H1 (cell line): ENCODE results near the gene HOXA11. TPM values are rescaled to one million over a fixed set of nuclear protein-coding genes. Genes with fewer than 3 reads are reported as not detected.

Experiments
- CTCF ChIA-PET: fragments of 300-600 bp; sonication (Branson Sonifier 250); formaldehyde crosslinking; loops from one replicate; lab custom pipeline; 2021; ENCODE audit not compliant: partially characterized antibody; lab: Charles Lee
- POLR2A ChIA-PET: fragments of 300-600 bp; sonication (Branson Sonifier 250); formaldehyde crosslinking; loops from one replicate; lab custom pipeline; 2021; ENCODE audit warnings: inconsistent platforms; ENCODE audit not compliant: partially characterized antibody; lab: Charles Lee
- DNase-seq, 2 experiments: peaks; one replicate each; pipeline versions ENCODE4 v3.0.0 to v3.0.0-alpha.2; 2010 to 2022; ENCODE audit warnings: low spot score in 2 of 2, low read depth in 1 of 2, mixed read lengths in 1 of 2
- FAIRE-seq: peaks from 2 replicates; lab custom pipeline; 2011; peaks lifted over from hg19 to GRCh38; lab: Jason Lieb, UNC
- H2AFZ ChIP-seq: 2 replicates; pipeline ENCODE4 v1.8.1; 2012; ENCODE audit warnings: low read length, inconsistent platforms
- H2AK5ac ChIP-seq: 2 replicates; pipeline ENCODE4 v1.6.1; 2013; ENCODE audit warnings: low read depth, low read length
- H2BK120ac ChIP-seq: replicated peaks from 2 replicates; pipeline ENCODE3; 2013; ENCODE audit warnings: low read depth, low read length, inconsistent platforms
- H2BK12ac ChIP-seq: 2 replicates; pipeline ENCODE4 v1.6.1; 2013; ENCODE audit warnings: low read depth, low read length
- H2BK15ac ChIP-seq: 2 replicates; pipeline ENCODE4 v1.6.1; 2013; ENCODE audit warnings: low read length
- H2BK20ac ChIP-seq: 2 replicates; pipeline ENCODE4 v1.6.1; 2013; ENCODE audit warnings: low read length
- H2BK5ac ChIP-seq: 2 replicates; pipeline ENCODE4 v1.6.1; 2013; ENCODE audit warnings: low read depth, low read length
- H3K14ac ChIP-seq: 2 replicates; pipeline ENCODE4 v1.6.1; 2013; ENCODE audit warnings: inconsistent platforms; ENCODE audit not compliant: insufficient read length
- H3K18ac ChIP-seq: 2 replicates; pipeline ENCODE4 v1.6.1; 2013; ENCODE audit warnings: low read length; ENCODE audit errors: extremely low read depth
- H3K23ac ChIP-seq: 2 replicates; pipeline ENCODE4 v1.6.1; 2013; ENCODE audit warnings: inconsistent platforms; ENCODE audit not compliant: insufficient read length
- H3K23me2 ChIP-seq: 2 replicates; pipeline ENCODE4 v1.6.1; 2013; ENCODE audit warnings: low read depth, low read length
- H3K27ac ChIP-seq: 2 replicates; pipeline ENCODE4 v1.6.1; 2011; ENCODE audit warnings: low read depth, low read length, inconsistent platforms
- H3K27me3 ChIP-seq, 4 experiments: replicated peaks in 1 of 4; 1 replicate in 1 of 4; 2 replicates in 3 of 4; pipeline versions ENCODE4 v1.6.1 to v1.8.1; 2011 to 2013; ENCODE audit warnings: low read length in 3 of 4, mild to moderate bottlenecking in 3 of 4, inconsistent platforms in 2 of 4, mixed read lengths in 2 of 4, moderate library complexity in 1 of 4; ENCODE audit not compliant: control insufficient read depth in 3 of 4, insufficient read depth in 3 of 4; ENCODE audit errors: extremely low read depth in 1 of 4
- H3K36me3 ChIP-seq, 4 experiments: 2 replicates each; pipeline versions ENCODE4 v1.6.1 to v1.8.1; 2011 to 2013; ENCODE audit warnings: mild to moderate bottlenecking in 4 of 4, low read length in 3 of 4, moderate library complexity in 2 of 4, control low read depth in 1 of 4, inconsistent platforms in 1 of 4; ENCODE audit not compliant: insufficient read depth in 4 of 4, control insufficient read depth in 2 of 4
- H3K4ac ChIP-seq: replicated peaks from 2 replicates; pipeline ENCODE3; 2013; ENCODE audit warnings: low read length, low read depth, mixed read lengths, inconsistent platforms; ENCODE audit not compliant: insufficient read length
- H3K4me1 ChIP-seq, 4 experiments: replicated peaks in 1 of 4; 1 replicate in 1 of 4; 2 replicates in 3 of 4; pipeline versions ENCODE4 v1.6.1 to v1.8.1; 2011 to 2013; ENCODE audit warnings: low read length in 3 of 4, inconsistent platforms in 2 of 4, mixed read lengths in 1 of 4; ENCODE audit not compliant: insufficient read depth in 4 of 4, control insufficient read depth in 3 of 4
- H3K4me2 ChIP-seq, 2 experiments: 2 replicates each; pipeline versions ENCODE4 v1.6.1 to v1.8.1; 2011 to 2013; ENCODE audit warnings: low read depth in 2 of 2, low read length in 2 of 2, control low read depth in 1 of 2, inconsistent platforms in 1 of 2, mild to moderate bottlenecking in 1 of 2; ENCODE audit not compliant: insufficient read depth in 1 of 2
- H3K4me3 ChIP-seq, 4 experiments: fragments of 200-600, 300-600 bp in 1 of 4; sonication (generic), shearing (Covaris generic), sonication (Bioruptor Twin) in 1 of 4; 2 replicates each; pipeline versions ENCODE4 v1.5.1 to v1.8.1; 2011 to 2016; ENCODE audit warnings: low read length in 4 of 4, low read depth in 3 of 4, control low read depth in 2 of 4, inconsistent platforms in 2 of 4, mild to moderate bottlenecking in 2 of 4, mixed read lengths in 1 of 4, moderate library complexity in 1 of 4; ENCODE audit not compliant: insufficient read depth in 2 of 4; ENCODE audit errors: extremely low read depth in 1 of 4
- H3K56ac ChIP-seq: replicated peaks from 2 replicates; pipeline ENCODE3; 2013; ENCODE audit warnings: low read depth, mild to moderate bottlenecking, mixed read lengths, low read length, inconsistent platforms; ENCODE audit not compliant: insufficient read length
- H3K79me1 ChIP-seq: 2 replicates; pipeline ENCODE4 v1.6.1; 2013; ENCODE audit warnings: low read depth, low read length, control low read depth
- H3K79me2 ChIP-seq, 2 experiments: 2 replicates each; pipeline versions ENCODE4 v1.6.1 to v1.8.1; 2012 to 2013; ENCODE audit warnings: low read length in 2 of 2, mild to moderate bottlenecking in 2 of 2, inconsistent platforms in 1 of 2; ENCODE audit not compliant: insufficient read depth in 2 of 2, control insufficient read depth in 1 of 2
- H3K9ac ChIP-seq, 4 experiments: replicated peaks in 1 of 4; 1 replicate in 1 of 4; 2 replicates in 3 of 4; pipeline versions ENCODE4 v1.6.1 to v1.8.1; 2011 to 2013; ENCODE audit warnings: low read depth in 3 of 4, low read length in 3 of 4, control low read depth in 2 of 4, mild to moderate bottlenecking in 2 of 4, moderate library complexity in 2 of 4, inconsistent platforms in 1 of 4; ENCODE audit errors: extremely low read depth in 1 of 4
- H3K9me3 ChIP-seq, 2 experiments: 2 replicates each; pipeline versions ENCODE4 v1.6.1 to v1.8.1; 2012 to 2013; ENCODE audit warnings: mild to moderate bottlenecking in 2 of 2, moderate library complexity in 2 of 2, control low read depth in 1 of 2, inconsistent platforms in 1 of 2, low read depth in 1 of 2, low read length in 1 of 2, mixed read lengths in 1 of 2; ENCODE audit not compliant: insufficient read depth in 2 of 2
- H4K20me1 ChIP-seq, 2 experiments: replicated peaks in 1 of 2; 2 replicates each; pipeline versions ENCODE3 to v1.8.1; 2011 to 2013; ENCODE audit warnings: inconsistent platforms in 2 of 2, low read length in 2 of 2, mild to moderate bottlenecking in 1 of 2; ENCODE audit not compliant: insufficient read depth in 2 of 2, control insufficient read depth in 1 of 2
- H4K5ac ChIP-seq: 2 replicates; pipeline ENCODE4 v1.6.1; 2013; ENCODE audit warnings: low read length, low read depth, mixed read lengths, inconsistent platforms; ENCODE audit not compliant: insufficient read length
- H4K8ac ChIP-seq: 2 replicates; pipeline ENCODE4 v1.8.0; 2013; ENCODE audit warnings: mild to moderate bottlenecking, moderate library complexity, low read length, inconsistent platforms; ENCODE audit not compliant: insufficient read depth; ENCODE audit errors: extremely low read depth
- H4K91ac ChIP-seq: replicated peaks from 2 replicates; pipeline ENCODE3; 2013; ENCODE audit warnings: low read length, mixed read lengths, inconsistent platforms; ENCODE audit not compliant: insufficient read length
- CBX8 ChIP-seq: fragments of 300-800, 300-1000 bp; sonication (generic); IDR thresholded peaks from 2 replicates; pipeline ENCODE4 v1.7.1; 2016; ENCODE audit warnings: low read depth, low read length, borderline replicate concordance
- CTCF ChIP-seq, 3 experiments: IDR thresholded peaks; 1 replicate in 2 of 3; 2 replicates in 1 of 3; pipeline versions ENCODE4 v1.5.1 to v1.6.1; 2011; ENCODE audit warnings: low read length in 3 of 3, mild to moderate bottlenecking in 3 of 3, inconsistent platforms in 2 of 3, low read depth in 1 of 3, moderate library complexity in 1 of 3; ENCODE audit not compliant: insufficient read depth in 1 of 3; ENCODE audit errors: control extremely low read depth in 1 of 3
- EZH2 ChIP-seq: fragments of 200-600 bp; sonication (generic); IDR thresholded peaks from 2 replicates; pipeline ENCODE4 v1.7.1; 2012; ENCODE audit warnings: low read depth, mild to moderate bottlenecking, moderate library complexity, low read length, inconsistent platforms; ENCODE audit not compliant: severe bottlenecking
- RAD21 ChIP-seq, 2 experiments: IDR thresholded peaks in 1 of 2; conservative IDR thresholded peaks in 1 of 2; 2 replicates each; pipeline ENCODE4 v1.6.1; 2011; ENCODE audit warnings: low read depth in 2 of 2, low read length in 2 of 2, improper control_type of control experiment in 1 of 2, inconsistent platforms in 1 of 2, mild to moderate bottlenecking in 1 of 2, moderate library complexity in 1 of 2
- RNF2 ChIP-seq: fragments of 200-900, 300-1000 bp; sonication (generic); IDR thresholded peaks from 2 replicates; pipeline ENCODE4 v1.7.1; 2016; ENCODE audit warnings: borderline replicate concordance, low read depth, mild to moderate bottlenecking, antibody characterized with exemption, low read length; ENCODE audit not compliant: poor library complexity, severe bottlenecking; ENCODE audit errors: missing control alignments
- SAP30 ChIP-seq: fragments of 300-600 bp; sonication (generic); IDR thresholded peaks from 2 replicates; pipeline ENCODE4 v1.7.1; 2012; ENCODE audit warnings: low read length, moderate library complexity, mild to moderate bottlenecking, inconsistent platforms; ENCODE audit not compliant: insufficient read depth, insufficient replicate concordance
- SP2 ChIP-seq: IDR thresholded peaks from 2 replicates; pipeline ENCODE4 v1.6.1; 2012; ENCODE audit warnings: mild to moderate bottlenecking, low read length, inconsistent platforms
- SRF ChIP-seq: IDR thresholded peaks from 2 replicates; pipeline ENCODE4 v1.6.1; 2011; ENCODE audit warnings: mild to moderate bottlenecking, low read depth, low read length, moderate library complexity
- WGBS, 2 experiments: shearing (Covaris generic) in 1 of 2; methylation state at CpG; one replicate each; pipeline versions ENCODE4 v1.1.6 to v1.1.7; 2013 to 2015; ENCODE audit warnings: low lambda C conversion rate in 2 of 2, mixed read lengths in 2 of 2, inconsistent platforms in 1 of 2, low coverage in 1 of 2, missing lambda C conversion rate in 1 of 2; ENCODE audit not compliant: insufficient replicate concordance in 2 of 2, insufficient coverage in 1 of 2, insufficient read length in 1 of 2; ENCODE audit errors: extremely low coverage in 1 of 2, missing lambda C conversion rate in 1 of 2; 5-methylcytosine and 5-hydroxymethylcytosine counted together
- polyA plus RNA-seq, 7 experiments: library from polyadenylated mRNA; depleted of rRNA in 3 of 7; stranded (reverse) in 5 of 7; unstranded in 2 of 7; fragments of >200 nt in 5 of 7; fragments of 200-250 nt in 2 of 7; gene quantifications; 1 replicate in 5 of 7; 2 replicates in 1 of 7; 4 replicates in 1 of 7; pipeline versions ENCODE4 v1.2.1 to v1.2.3, GENCODE V29; 2011 to 2013; ENCODE audit warnings: missing spikeins in 2 of 7, mixed read lengths in 2 of 7
- total RNA-seq: library from RNA; stranded (reverse); fragmentation: NEBNext Ultra II Directional; extraction: Animal tissue kit (Norgen Biotek cat#: 25700); gene quantifications from 2 replicates; pipeline ENCODE4 v1.2.1, GENCODE V29; 2021

Gene HOXA11
- total and polyA plus RNA-seq, 2 of the 8 experiments (the other 6 are each of a cell fraction or from before 2014, with no cell fraction given) = not detected

GRCh38 chr7:27152816-27153442, 32.1 kb downstream of the HOXA11 start:
- H4K5ac ChIP-seq = no peak overlapping the region
- H2BK5ac ChIP-seq = no peak overlapping the region
- DNase-seq (peak in 1 of 2 experiments; percentile 53), FAIRE-seq (no peak)
- peaks cover 0 to 8% (median 3%) of the 10 kb centered on the region in 4 experiments; a peak in 4 of 7 replicates for H3K4me1 ChIP-seq
- no peak overlapping the region for H3K4me3 ChIP-seq
- no peak overlapping the region for H2BK12ac ChIP-seq
- CTCF ChIA-PET = interaction anchor here (0.8 to 6.5 kb wide), 9 partner anchors 9 to 473 kb away, joined by 3 to 80 read pairs (median 3); partner anchors contain the start of genes HOXA1, HOXA4, HOXA5 and HOXA9
- H3K27me3 ChIP-seq = peaks cover 98 to 100% (median 100%) of the 10 kb centered on the region in 4 experiments
- H2AFZ ChIP-seq = no peak overlapping the region
- POLR2A ChIA-PET = interaction anchor here (1.9 kb wide), 1 partner anchor 9 kb away, joined by 5 read pairs; the partner anchor contains the start of gene HOXA5
- H3K9ac ChIP-seq = no peak overlapping the region
- H4K8ac ChIP-seq = no peak overlapping the region
- H3K9me3 ChIP-seq = peaks cover 0 to 10% of the 10 kb centered on the region in 2 experiments; a peak in 1 of 4 replicates
- H4K91ac ChIP-seq = no peak overlapping the region
- H3K4ac ChIP-seq = no peak overlapping the region
- H3K27ac ChIP-seq = no peak overlapping the region
- 25% methylated on average over 17 of the region's 22 CpGs; no CpG with 5 or more reads in 1 of the 2 experiments for WGBS, 2 experiments
- H2BK120ac ChIP-seq = no peak overlapping the region
- no peak overlapping the region for H2BK15ac ChIP-seq
- H3K4me2 ChIP-seq = no peak overlapping the region
- no peak overlapping the region for H3K56ac ChIP-seq
- H3K79me1 ChIP-seq = no peaks in the 10 kb centered on the region
- H3K36me3 ChIP-seq = peaks cover 0 to 17% (median 0%) of the 10 kb centered on the region in 4 experiments; a peak in 1 of 8 replicates
- H3K18ac ChIP-seq = no peak overlapping the region
- no peaks in the 10 kb centered on the region for H3K79me2 ChIP-seq
- H3K23ac ChIP-seq = no peak overlapping the region
- H3K23me2 ChIP-seq = peaks cover 2% of the 10 kb centered on the region; the same call in 1 of the 2 replicates
- no peak overlapping the region for H2BK20ac ChIP-seq
- no peak overlapping the region for H2AK5ac ChIP-seq
- no peak overlapping the region for H3K14ac ChIP-seq
- peaks cover 29 to 51% of the 10 kb centered on the region in 2 experiments for H4K20me1 ChIP-seq
- TF ChIP-seq CBX8 (peak; percentile 96; the same call in 1 of the 2 replicates), CTCF (IDR thresholded peaks at IDR 0.05; ENCODE audit: control extremely low read depth in 1 of 3, insufficient read depth in 1 of 3, low read depth in 1 of 3, low read length in 3 of 3) (no peak), RNF2 (peak; percentile 84), SRF (no peak), EZH2 (peak; percentile 62), SP2 (no peak), SAP30 (no peak), RAD21 (IDR thresholded peaks at IDR 0.05 in 1 of 2, conservative IDR thresholded peaks at IDR 0.05 in 1 of 2; ENCODE audit: low read depth in 2 of 2, low read length in 2 of 2) (no peak)
